ENCODE measurements around the gene SLC66A1. TPM values are rescaled to one million over a fixed set of nuclear protein-coding genes. Genes with fewer than 3 reads are reported as not detected.

The SLC66A1 gene
- total RNA-seq, 4 donors from 2014 or later = 10.5 to 14.0 (median 12.5) TPM

GRCh38 chr1:19347533-19348172 is 35.5 kb downstream of the SLC66A1 start:
- TF ChIP-seq POLR2AphosphoS5 (IDR thresholded peaks at IDR 0.05) (no peak), POLR2A (IDR thresholded peaks at IDR 0.05) (no peak), EP300 (IDR thresholded peaks at IDR 0.05) (no peak), CTCF (IDR thresholded peaks at IDR 0.05) (no peak)
- H3K36me3 ChIP-seq = peaks cover 61% of the 10 kb centered on the region
- no peaks in the 10 kb centered on the region for H3K27me3 ChIP-seq
- no peak overlapping the region for H3K4me3 ChIP-seq
- DNase-seq (ENCODE audit: low spot score in 2 of 2) = no peak
- peaks cover 37% of the 10 kb centered on the region for H3K4me1 ChIP-seq
- H3K27ac ChIP-seq = no peak overlapping the region
- 70% methylated on average over 14 of the region's 14 CpGs for WGBS
- H3K9me3 ChIP-seq = no peaks in the 10 kb centered on the region

GRCh38 chr1:19348441-19349198 is 36.5 kb downstream of the SLC66A1 start:
- peaks cover 35% of the 10 kb centered on the region for H3K4me1 ChIP-seq
- no peaks in the 10 kb centered on the region for H3K9me3 ChIP-seq
- 72% methylated on average over 14 of the region's 15 CpGs for whole genome bisulfite sequencing
- H3K27ac ChIP-seq = no peak overlapping the region
- TF ChIP-seq POLR2A (IDR thresholded peaks at IDR 0.05) (no peak), CTCF (IDR thresholded peaks at IDR 0.05) (no peak), EP300 (IDR thresholded peaks at IDR 0.05) (no peak), POLR2AphosphoS5 (IDR thresholded peaks at IDR 0.05) (no peak)
- peaks cover 61% of the 10 kb centered on the region for H3K36me3 ChIP-seq
- no peak for DNase-seq (ENCODE audit: low spot score in 2 of 2)
- no peak overlapping the region for H3K4me3 ChIP-seq
- H3K27me3 ChIP-seq = no peaks in the 10 kb centered on the region

- WGBS = 85% methylated on average over 16 of the region's 17 CpGs
- DNase-seq (ENCODE audit: low spot score in 2 of 2) = no peak
These were observed 37.9 kb downstream of the SLC66A1 start for GRCh38 chr1:19349999-19350398.

GRCh38 chr1:19350566-19350965 is 38.4 kb downstream of the SLC66A1 start:
- H3K27me3 ChIP-seq = no peaks in the 10 kb centered on the region
- H3K4me1 ChIP-seq = peaks cover 23% of the 10 kb centered on the region
- H3K27ac ChIP-seq = no peak overlapping the region
- peaks cover 66% of the 10 kb centered on the region for H3K36me3 ChIP-seq
- no peaks in the 10 kb centered on the region for H3K9me3 ChIP-seq
- TF ChIP-seq CTCF (IDR thresholded peaks at IDR 0.05) (no peak), POLR2A (IDR thresholded peaks at IDR 0.05) (no peak), EP300 (IDR thresholded peaks at IDR 0.05) (no peak), POLR2AphosphoS5 (IDR thresholded peaks at IDR 0.05) (no peak)
- H3K4me3 ChIP-seq = no peak overlapping the region
- no peak for DNase-seq (ENCODE audit: low spot score in 2 of 2)
- WGBS = 98% methylated on average over 5 of the region's 5 CpGs

More at GRCh38 chr1:19349999-19350398, 37.9 kb downstream of the SLC66A1 start:
- Histone ChIP-seq H3K27ac (no peak overlapping the region), H3K36me3 (peaks cover 66% of the 10 kb centered on the region), H3K4me1 (peaks cover 29% of the 10 kb centered on the region), H3K27me3 (no peaks in the 10 kb centered on the region), H3K9me3 (no peaks in the 10 kb centered on the region), H3K4me3 (no peak overlapping the region)
- TF ChIP-seq CTCF (IDR thresholded peaks at IDR 0.05) = no peak
- no peak for TF ChIP-seq EP300 (IDR thresholded peaks at IDR 0.05)
- no peak for TF ChIP-seq POLR2A (IDR thresholded peaks at IDR 0.05)
- TF ChIP-seq POLR2AphosphoS5 (IDR thresholded peaks at IDR 0.05) = no peak

GRCh38 chr1:19351873-19352272 is 39.7 kb downstream of the SLC66A1 start:
- no peaks in the 10 kb centered on the region for H3K27me3 ChIP-seq
- peaks cover 76% of the 10 kb centered on the region for H3K36me3 ChIP-seq
- 78% methylated on average over 10 of the region's 10 CpGs for WGBS
- H3K27ac ChIP-seq = no peak overlapping the region
- DNase-seq (ENCODE audit: low spot score in 2 of 2) = no peak
- H3K4me3 ChIP-seq = no peak overlapping the region
- peaks cover 22% of the 10 kb centered on the region for H3K4me1 ChIP-seq
- TF ChIP-seq POLR2A (IDR thresholded peaks at IDR 0.05) (no peak), EP300 (IDR thresholded peaks at IDR 0.05) (no peak), POLR2AphosphoS5 (IDR thresholded peaks at IDR 0.05) (no peak), CTCF (IDR thresholded peaks at IDR 0.05) (no peak)
- H3K9me3 ChIP-seq = no peaks in the 10 kb centered on the region

Data from suprapubic skin (tissue), 4 donors.